ENCODE results near the gene PRF1. TPM values are rescaled to one million over a fixed set of nuclear protein-coding genes. Genes with fewer than 3 reads are reported as not detected.

Gene PRF1
- total RNA-seq, 4 donors from 2014 or later = 0.34 to 2.5 (median 0.70) TPM; not detected in 1

DNA sequence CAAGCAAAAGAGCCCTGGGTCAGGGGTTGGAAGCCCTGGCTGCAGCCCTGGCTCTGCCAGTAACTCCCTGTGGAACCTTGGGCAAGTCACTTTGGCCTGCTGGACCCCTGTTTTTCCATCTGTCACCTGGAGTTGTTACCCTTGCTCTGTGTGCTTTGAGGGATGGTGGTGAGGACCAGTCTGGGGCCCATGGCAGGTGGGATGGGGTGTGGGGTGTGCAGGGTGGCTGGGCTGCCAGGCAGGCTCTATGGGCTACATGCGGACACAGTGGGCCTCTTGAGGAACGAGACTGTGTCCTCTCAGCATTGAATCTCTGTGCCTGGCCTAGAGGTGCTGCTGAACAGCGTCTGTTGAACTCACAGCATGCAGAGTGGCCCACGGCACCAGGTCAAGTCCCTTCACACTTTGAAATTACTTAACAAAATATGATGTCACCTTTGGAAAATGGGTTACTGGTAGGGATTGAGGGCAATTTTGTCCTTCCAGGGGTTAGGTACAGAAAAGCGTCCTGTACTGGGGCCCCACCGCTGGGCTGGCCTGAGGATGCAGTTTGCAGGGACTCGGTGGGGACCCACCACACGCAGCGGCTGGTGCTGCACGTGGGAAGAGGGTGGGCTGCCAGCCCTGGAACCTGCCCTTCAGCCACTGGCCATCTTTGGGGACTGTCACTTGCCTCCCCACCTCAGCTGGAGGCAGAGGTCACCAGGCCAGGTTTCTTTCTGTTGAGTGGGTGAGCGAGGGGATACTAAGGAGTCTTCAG, 45.3 kb downstream of the PRF1 start:
- Histone ChIP-seq H3K4me1 (peaks cover 19% of the 10 kb centered on the region), H3K27ac (no peak overlapping the region), H3K9me3 (no peaks in the 10 kb centered on the region), H3K4me3 (no peak overlapping the region), H3K36me3 (peaks cover 3% of the 10 kb centered on the region), H3K27me3 (no peaks in the 10 kb centered on the region)
- no peak for DNase-seq (ENCODE audit: low spot score in 2 of 2)
- 94% methylated on average over 5 of the region's 11 CpGs for WGBS
- TF ChIP-seq EP300 (IDR thresholded peaks at IDR 0.05) = no peak
- TF ChIP-seq, protein P1, sequence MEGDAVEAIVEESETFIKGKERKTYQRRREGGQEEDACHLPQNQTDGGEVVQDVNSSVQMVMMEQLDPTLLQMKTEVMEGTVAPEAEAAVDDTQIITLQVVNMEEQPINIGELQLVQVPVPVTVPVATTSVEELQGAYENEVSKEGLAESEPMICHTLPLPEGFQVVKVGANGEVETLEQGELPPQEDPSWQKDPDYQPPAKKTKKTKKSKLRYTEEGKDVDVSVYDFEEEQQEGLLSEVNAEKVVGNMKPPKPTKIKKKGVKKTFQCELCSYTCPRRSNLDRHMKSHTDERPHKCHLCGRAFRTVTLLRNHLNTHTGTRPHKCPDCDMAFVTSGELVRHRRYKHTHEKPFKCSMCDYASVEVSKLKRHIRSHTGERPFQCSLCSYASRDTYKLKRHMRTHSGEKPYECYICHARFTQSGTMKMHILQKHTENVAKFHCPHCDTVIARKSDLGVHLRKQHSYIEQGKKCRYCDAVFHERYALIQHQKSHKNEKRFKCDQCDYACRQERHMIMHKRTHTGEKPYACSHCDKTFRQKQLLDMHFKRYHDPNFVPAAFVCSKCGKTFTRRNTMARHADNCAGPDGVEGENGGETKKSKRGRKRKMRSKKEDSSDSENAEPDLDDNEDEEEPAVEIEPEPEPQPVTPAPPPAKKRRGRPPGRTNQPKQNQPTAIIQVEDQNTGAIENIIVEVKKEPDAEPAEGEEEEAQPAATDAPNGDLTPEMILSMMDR (IDR thresholded peaks at IDR 0.05) = no peak
- TF ChIP-seq POLR2A (IDR thresholded peaks at IDR 0.05) = no peak
- no peak for TF ChIP-seq POLR2AphosphoS5 (IDR thresholded peaks at IDR 0.05)

DNA sequence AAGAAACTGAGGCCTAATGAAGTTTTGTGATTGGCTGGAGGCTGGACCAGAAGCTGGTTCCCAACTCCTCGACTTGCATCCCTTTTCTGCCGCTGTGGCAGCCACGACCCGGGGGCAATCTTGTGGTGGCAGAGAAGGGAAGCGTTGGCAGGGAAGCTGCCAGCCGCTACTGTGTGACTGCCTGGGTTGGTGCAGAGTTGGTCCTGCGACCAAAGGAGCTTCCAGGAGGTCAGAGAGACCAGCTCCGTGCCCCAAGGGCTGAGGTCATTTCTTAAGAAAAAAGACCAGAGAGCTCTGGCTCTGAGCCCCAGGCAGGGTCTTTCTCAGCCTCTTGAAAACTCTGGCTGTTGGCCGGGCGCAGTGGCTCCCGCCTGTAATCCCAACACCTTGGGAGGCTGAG, 47.2 kb downstream of the PRF1 start:
- no peak for DNase-seq (ENCODE audit: low spot score in 2 of 2)
- 90% methylated on average over 11 of the region's 11 CpGs for WGBS
- Histone ChIP-seq H3K27ac (no peak overlapping the region), H3K27me3 (no peaks in the 10 kb centered on the region), H3K36me3 (peaks cover 3% of the 10 kb centered on the region), H3K4me3 (no peak overlapping the region), H3K9me3 (no peaks in the 10 kb centered on the region), H3K4me1 (peaks cover 7% of the 10 kb centered on the region)
- TF ChIP-seq POLR2AphosphoS5 (IDR thresholded peaks at IDR 0.05) = no peak

DNA sequence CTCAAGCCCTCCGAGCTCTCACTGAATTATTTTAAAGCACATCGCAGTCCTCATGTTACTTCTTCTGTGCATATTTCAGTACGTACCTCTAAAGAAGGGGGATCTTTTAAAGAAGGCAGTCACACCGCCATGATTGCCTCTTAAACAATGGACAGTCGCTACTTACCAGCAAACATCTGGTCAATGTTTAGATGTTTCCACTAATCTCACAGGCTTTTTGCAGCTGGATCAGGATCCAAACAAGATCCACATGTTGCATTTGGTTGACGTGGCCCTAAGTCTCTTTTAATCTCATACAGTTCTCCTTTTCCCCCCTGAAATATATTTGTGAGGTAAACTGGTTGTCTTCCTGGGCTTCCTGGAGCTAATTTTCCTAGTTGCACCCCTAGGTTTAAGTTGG, 50.0 kb downstream of the PRF1 start:
- Histone ChIP-seq H3K4me3 (no peak overlapping the region), H3K36me3 (peaks cover 3% of the 10 kb centered on the region), H3K27me3 (no peaks in the 10 kb centered on the region), H3K27ac (no peak overlapping the region), H3K9me3 (no peaks in the 10 kb centered on the region), H3K4me1 (no peaks in the 10 kb centered on the region)
- no peak for TF ChIP-seq POLR2A (IDR thresholded peaks at IDR 0.05)
- TF ChIP-seq POLR2AphosphoS5 (IDR thresholded peaks at IDR 0.05) = no peak
- TF ChIP-seq EP300 (IDR thresholded peaks at IDR 0.05) = no peak
- no peak for DNase-seq (ENCODE audit: low spot score in 2 of 2)
- WGBS = 91% methylated on average over 6 of the region's 6 CpGs

DNA sequence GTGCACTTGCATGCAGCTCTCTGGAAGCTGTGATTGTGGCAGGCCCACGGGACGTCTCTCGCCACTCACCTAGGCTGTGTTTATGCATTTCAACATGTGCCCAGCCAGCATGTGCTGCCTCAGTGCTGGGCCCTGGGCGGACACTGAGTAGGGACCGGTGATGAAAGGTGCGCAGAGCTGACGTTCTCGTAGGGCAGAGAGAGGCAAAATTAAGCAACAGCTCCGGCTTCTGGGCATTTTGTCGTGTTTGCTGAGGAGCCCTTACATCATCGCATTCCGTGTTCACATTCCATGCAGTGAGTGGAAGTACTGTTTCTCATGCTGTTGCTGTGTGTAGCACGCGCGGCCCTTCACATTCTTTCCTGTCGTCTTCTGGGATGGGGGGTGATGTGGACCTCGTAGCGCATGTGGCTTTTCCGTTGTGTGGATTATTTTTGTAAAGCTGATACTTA, 50.5 kb downstream of the PRF1 start:
- Histone ChIP-seq H3K27ac (no peak overlapping the region), H3K9me3 (no peaks in the 10 kb centered on the region), H3K4me3 (no peak overlapping the region), H3K27me3 (no peaks in the 10 kb centered on the region), H3K36me3 (peaks cover 3% of the 10 kb centered on the region), H3K4me1 (no peaks in the 10 kb centered on the region)
- TF ChIP-seq EP300 (IDR thresholded peaks at IDR 0.05) (no peak), POLR2AphosphoS5 (IDR thresholded peaks at IDR 0.05) (no peak), POLR2A (IDR thresholded peaks at IDR 0.05) (no peak)
- TF ChIP-seq, protein P1 (IDR thresholded peaks at IDR 0.05) = no peak
- 80% methylated on average over 19 of the region's 19 CpGs for WGBS
- no peak for DNase-seq (ENCODE audit: low spot score in 2 of 2)

DNA sequence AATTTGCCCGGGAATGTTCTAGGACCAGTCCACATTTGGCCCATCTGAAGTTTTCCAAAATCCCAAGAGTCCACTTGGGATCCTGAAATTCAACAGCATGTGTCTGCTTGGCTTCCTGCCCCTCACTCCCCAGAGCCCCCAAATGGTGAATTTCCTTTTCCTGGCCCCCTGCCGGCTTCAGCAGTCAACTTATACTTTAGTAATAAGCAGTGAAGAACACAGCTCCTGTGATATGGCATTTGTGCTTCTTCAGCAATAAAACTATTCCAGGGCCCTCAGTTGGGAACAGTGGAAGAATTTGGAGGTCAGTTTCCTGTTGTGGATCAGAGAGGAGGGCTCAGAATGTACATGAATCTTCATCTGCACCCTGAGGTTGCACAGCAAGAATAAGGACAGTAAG, 51.1 kb downstream of the PRF1 start:
- TF ChIP-seq POLR2A (IDR thresholded peaks at IDR 0.05) = no peak
- TF ChIP-seq EP300 (IDR thresholded peaks at IDR 0.05) = no peak
- TF ChIP-seq, protein P1 (IDR thresholded peaks at IDR 0.05) = no peak
- TF ChIP-seq POLR2AphosphoS5 (IDR thresholded peaks at IDR 0.05) = no peak
- Histone ChIP-seq H3K36me3 (peaks cover 3% of the 10 kb centered on the region), H3K4me1 (no peaks in the 10 kb centered on the region), H3K9me3 (no peaks in the 10 kb centered on the region), H3K4me3 (no peak overlapping the region), H3K27me3 (no peaks in the 10 kb centered on the region), H3K27ac (no peak overlapping the region)
- 50% methylated on average over 2 of the region's 2 CpGs for WGBS
- no peak for DNase-seq (ENCODE audit: low spot score in 2 of 2)

DNA sequence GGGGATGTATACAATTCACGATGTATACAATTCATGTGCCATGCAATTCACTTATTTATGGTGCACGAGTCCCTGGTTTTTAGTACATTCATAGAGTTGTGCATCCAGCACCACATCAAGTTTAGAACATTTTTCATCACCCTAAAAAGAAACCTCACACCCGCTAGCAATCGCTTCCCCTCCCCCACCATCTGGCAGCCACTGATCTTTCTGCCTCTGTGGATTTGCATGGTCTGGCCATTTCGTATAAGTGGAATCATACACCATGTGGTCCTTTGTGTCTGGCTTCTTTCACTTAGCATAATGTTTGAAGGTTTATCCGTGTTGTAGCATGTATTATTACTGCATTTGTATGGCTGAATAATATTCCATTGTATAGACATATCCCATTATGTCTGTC, 52.1 kb downstream of the PRF1 start:
- WGBS = 78% methylated on average over 6 of the region's 6 CpGs
- Histone ChIP-seq H3K36me3 (peaks cover 3% of the 10 kb centered on the region), H3K4me1 (no peaks in the 10 kb centered on the region), H3K27ac (no peak overlapping the region), H3K4me3 (no peak overlapping the region), H3K9me3 (no peaks in the 10 kb centered on the region), H3K27me3 (no peaks in the 10 kb centered on the region)
- no peak for DNase-seq (ENCODE audit: low spot score in 2 of 2)
- TF ChIP-seq POLR2AphosphoS5 (IDR thresholded peaks at IDR 0.05) (no peak), EP300 (IDR thresholded peaks at IDR 0.05) (no peak), POLR2A (IDR thresholded peaks at IDR 0.05) (no peak)
- TF ChIP-seq, protein P1 (IDR thresholded peaks at IDR 0.05) = no peak
